Activated CD8-positive, alpha-beta memory T cell treated with anti-CD3 and anti-CD28 coated beads, Interleukin-2, amount 50 U/mL, for 1 hour (primary cell): ENCODE measurements around the gene CLNK.

Source experiments
- DNase-seq: peaks from one replicate; pipeline ENCODE4 v3.0.0-alpha.2; 2020; ENCODE audit errors: extremely low read depth

CLNK gene

DNA sequence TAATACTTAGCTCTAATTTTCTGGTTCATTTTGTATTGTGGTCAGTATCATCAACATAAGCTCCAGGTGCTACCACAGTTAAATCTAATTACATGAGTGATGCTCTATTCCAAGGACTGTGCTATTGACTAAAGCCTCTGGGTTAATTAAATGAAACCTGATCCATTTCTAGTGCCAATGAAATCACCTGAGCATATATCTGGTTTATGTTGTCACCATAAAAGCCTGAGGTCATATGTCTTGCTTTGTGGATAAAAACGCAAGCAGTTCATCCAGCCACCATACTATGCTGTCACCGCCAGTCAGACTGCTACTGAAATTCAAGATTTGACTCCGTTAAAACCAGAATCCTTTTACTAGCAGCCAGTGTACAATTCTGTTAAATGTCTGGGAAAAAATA is 163.1 kb downstream of the CLNK start:
- no peak for DNase-seq

DNA sequence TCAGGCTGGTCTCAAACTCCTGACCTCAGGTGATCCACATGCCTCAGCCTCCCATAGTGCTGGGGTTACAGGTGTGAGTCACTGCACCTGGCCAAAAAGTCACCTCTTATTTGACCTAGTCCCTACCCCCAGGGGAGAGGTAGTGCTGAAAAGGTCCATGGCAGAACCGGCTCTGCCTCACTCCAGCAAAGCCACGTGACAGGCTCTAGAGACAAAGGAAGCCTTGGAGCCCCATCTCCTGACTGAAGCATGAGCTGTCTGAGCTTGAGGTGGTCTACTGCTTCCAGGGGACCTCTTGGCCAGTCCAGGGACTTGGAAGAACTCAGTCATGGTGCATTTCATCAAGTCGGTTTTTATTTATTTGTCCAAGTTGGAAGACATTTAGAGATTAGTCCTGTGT is 174.8 kb downstream of the CLNK start:
- DNase-seq = no peak

DNA sequence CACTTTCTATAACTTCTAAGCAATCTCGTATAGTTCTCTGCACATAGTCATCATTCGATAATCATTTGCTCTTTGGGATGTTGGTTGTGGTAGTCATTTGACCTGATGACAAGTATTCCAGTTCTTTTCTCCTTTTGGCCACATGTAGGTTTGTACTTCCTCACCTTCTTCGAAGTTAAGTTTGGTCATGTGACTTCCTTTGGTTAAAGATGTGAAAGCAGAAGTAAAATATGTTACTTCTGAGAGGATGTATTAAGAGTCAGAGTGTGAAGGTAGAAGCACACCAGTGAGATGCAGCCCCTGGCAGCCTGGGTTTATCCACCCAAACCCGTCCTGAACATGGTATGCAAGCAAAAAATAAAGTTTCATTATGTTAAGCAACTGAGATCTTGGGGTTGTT is 178.5 kb downstream of the CLNK start:
- no peak for DNase-seq

DNA sequence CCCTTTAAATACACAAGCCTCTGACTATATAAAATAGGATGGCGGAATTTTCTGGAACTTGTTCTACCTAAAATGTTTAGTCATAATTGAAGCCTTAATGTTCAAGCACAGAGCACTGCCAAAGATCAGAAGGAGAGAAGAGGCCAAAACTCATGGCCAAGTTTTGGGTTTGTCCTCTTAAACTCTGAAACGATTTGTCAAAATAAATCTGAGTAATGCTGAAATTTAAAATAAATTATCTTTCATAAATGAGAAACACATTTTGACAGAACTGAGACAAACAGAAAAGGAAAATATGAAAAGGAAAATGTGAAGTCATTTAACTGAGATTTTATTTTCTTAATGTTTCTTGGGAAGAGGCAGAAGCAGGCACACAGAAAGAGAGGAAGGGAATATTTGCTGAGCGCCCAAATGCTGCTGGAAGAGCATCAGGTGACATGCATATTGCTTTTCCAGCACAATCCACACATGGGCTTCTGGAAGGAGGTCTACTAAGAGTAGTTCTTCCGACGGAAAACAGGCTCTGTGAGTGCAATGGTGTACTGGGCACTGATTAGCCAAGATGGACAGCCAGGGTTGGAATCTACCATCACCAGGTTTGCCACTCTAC is 179.9 kb downstream of the CLNK start:
- no peak for DNase-seq

DNA sequence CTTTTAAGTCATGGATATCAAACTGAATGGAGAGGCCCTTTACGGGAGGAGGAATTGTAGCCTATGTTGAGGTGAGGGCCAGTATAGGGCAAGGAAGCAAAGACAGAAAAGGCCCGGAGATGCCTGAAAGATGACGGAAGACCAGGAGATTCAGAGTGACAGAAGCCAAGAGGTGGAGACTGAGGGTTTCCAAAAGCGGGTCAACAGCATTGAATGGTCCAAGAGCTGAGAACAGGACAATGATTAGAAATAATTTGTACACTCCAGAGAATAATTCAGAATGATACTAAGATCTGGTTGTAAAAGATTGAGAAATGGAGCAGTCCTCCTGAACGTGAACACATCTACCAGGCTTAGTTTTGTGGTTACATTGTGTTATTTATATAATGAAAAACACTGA is 181.9 kb downstream of the CLNK start:
- no peak for DNase-seq

DNA sequence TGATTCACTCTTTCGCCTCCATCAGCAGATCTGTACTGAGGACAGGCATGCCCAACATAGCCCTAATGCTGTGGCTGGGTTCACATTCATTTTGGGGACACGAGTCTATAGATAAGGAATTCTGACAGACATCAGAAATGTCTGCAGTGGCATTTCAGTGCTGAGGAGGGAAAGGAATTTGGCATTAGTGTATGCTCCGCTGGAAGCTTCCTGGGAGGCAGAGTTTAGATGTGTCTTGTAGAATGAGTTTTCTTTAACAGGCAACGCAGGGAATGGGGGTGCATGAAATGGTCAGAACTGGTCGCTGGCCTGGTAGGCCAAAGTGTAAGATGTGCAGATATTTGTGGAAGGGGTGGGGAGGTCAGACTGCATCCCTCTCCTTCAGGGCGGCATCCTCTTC is 183.8 kb downstream of the CLNK start:
- DNase-seq = no peak

DNA sequence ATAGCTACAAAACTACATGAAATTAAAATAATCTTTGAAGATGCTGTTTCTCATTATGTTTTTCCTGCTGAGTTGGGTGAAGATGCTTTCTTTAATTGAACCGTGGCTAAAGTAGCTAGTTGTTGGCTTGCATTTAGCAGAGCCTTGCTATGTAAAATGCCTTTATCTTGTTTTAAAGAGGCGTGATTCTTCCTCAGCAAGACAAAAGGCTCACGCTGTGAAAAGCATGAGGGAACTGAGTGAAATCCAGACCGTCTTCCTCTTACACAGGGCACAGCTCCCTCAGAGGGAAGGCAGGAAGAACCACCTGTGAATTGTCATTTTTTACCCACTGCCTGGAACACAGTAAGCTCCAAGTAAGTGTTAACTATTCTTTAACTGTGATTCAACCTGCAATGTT is 188.4 kb downstream of the CLNK start:
- no peak for DNase-seq

DNA sequence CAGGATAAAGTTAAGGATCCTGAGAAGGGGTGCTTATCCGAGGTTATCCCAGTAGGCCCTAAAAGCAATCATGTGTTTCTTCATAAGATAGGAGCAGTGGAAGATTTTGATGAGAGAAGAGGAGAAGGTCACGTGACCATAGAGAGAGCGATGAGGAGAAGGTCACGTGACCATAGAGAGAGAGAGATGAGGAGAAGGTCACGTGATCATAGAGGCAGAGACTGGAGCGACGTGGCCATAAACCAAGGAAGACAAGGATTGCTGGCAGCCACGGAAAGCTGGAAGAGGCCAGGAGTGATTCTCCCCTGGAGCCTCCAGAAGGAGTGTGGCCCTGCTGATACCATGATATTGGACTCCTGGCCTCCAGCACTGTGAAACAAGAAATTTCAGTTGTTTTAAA is 188.9 kb downstream of the CLNK start:
- DNase-seq = no peak

DNA sequence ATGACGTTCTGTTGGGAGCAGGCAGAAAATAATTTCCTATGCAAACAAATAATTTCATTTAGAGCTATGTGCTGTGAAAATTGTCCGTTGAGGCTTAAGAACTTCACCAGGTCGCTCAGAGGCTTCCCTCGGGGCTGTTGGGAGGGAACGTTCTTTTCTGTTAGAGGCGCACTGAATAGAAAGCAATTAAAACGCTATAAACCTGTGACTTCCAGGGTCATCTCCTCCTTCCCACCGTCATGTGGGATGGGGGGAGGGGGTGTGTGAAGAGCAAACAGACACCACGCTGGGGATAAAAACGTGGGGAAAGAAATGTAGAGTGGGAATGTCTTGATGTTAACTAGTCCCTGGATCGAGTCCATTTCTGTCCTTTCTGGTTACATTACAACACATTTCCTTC is 192.1 kb downstream of the CLNK start:
- no peak for DNase-seq

DNA sequence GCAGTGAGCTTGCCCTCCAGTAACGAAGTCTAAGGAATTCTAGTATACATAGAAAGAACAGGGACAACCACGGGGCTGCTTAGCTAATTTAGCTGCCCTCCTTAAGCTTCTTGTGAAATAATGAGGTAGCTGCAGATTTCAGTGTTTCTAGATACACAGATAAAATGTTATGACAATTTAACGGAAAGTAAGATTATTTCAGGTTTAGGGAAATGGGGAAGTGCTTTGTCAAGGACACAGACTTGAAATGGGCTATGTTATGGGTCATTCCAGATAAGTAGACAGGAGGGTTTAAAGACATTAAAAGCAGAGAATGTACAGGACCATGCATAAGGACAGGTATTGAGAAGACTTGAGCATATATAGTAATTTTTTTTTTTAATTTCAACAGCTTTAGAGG is 193.2 kb downstream of the CLNK start:
- no peak for DNase-seq

DNA sequence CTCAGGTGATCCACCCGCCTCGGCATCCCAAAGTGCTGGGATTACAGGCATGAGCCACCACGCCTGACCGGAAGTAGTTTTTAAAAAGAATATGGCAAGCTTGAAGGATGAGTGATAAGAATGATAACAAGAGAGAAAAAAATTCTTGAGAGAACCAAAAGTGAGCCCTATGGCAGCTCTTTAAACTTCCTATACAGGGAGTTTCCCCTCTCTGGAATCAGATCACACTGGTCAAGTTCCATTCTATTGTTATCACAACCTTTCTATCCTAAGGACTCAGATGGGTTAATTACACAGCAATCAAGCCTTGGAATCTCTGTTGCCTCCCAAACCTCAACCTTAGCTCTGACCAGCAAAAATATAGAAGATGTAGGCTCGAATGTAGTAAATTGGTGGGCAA is 193.6 kb downstream of the CLNK start:
- DNase-seq = no peak

DNA sequence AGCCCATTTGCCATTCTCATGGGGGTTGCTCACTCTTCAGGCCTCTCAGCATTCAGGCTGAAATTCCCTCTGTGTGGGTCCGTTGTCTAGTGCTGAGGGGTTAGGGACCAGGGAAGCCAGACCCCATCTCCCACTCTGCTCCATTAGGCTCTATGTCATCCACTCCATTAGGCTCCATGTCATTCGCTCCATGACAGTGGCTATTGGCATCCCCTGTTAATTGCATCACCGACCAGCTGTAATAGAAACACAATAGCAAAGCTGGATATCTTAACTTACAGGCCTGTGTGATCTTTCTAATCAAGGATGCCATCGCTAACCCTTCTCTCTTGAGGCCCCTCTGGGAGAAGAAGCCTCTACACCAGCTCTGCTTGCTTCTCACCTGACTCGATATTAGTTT is 201.7 kb downstream of the CLNK start:
- no peak for DNase-seq

DNA sequence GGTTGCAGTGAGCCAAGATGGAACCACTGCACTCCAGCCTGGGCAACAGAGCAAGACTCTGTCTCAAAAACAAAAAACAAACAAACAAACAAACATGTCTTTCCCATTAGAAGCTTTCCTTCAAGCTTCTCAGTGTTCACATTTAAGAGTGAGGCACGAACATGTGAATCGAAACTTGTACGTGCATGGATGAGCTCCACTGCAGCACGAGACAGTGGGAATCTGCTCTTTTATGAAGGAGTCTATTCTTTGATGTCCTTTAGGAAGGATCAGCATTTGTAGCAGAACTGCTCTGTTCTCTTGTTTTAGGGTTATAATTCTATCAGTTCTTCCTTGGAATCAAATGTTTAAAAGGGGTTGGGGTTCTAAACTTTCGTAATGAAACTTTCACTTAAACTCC is 204.0 kb downstream of the CLNK start:
- no peak for DNase-seq

DNA sequence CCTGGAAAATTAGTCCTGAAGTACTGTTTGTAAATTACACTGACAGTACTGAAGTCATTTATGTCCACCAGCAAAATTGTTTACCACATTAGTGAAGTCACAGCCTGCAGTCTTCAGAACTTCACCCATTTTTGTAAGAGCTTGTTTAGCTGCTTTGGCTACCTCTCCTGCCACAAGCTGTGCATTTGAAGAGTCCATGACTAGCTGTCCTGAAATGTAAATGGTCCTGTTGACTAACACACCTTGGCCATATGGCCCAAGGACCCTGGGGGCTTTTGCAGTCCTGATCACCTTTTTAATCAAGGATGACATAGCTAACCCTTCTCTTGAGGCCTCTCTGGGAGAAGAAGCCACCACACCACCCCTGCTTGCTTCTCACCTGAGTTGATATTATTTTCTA is 205.9 kb downstream of the CLNK start:
- no peak for DNase-seq

DNA sequence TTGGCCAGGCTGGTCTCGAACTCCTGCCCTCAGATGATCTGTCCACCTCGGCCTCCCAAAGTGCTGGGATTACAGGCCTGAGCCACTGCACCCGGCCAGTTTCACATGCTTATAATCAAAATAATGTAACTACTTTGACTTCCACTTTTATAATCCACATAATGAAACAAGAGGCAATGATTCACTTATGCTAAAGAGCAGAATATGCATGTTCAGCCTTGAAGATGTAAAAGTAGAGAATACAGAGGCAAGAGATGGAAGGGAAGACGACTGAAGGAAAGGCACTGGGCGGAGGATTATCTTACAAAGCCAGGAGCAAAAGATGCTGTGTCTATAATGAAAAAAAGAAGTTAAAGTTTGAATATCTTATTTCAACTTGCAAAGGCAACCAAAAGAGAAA is 214.1 kb downstream of the CLNK start:
- DNase-seq = no peak

DNA sequence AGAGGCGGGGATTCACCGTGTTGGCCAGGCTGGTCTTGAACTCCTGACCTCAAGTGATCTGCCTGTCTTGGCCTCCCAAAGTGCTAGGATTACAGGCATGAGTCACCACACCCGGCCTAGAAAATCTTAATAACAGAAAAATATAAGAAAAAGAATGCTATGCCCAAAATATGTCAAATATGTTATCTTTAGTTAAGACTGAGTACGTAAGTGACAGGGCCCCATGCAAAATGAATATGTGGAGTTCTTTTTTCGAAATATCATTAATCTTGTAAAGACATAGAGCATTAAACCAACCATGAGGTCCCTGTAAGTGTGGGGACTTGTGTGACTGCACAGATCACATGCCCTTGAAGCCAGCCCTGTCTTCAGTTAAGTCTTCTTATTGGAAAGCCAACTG is 218.4 kb downstream of the CLNK start:
- DNase-seq = no peak

DNA sequence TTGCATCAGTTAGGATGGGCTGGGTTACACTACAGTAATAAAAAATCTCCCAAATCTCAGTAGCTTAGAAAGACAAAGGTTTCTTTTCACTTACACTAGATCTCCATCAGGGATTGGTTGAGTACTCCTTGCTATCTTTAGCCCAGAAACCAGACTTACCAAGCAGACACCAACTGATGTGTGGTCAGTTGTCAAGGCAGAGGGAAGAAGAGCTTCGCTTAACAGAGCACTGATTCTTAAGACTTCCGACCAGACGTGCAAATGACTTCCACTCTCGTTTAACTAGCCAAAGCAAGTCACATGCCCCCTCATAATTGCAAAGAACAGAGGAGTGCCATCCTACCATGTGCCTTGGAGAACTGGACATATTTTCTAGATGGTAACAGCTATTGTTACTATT is 221.7 kb downstream of the CLNK start:
- no peak for DNase-seq

DNA sequence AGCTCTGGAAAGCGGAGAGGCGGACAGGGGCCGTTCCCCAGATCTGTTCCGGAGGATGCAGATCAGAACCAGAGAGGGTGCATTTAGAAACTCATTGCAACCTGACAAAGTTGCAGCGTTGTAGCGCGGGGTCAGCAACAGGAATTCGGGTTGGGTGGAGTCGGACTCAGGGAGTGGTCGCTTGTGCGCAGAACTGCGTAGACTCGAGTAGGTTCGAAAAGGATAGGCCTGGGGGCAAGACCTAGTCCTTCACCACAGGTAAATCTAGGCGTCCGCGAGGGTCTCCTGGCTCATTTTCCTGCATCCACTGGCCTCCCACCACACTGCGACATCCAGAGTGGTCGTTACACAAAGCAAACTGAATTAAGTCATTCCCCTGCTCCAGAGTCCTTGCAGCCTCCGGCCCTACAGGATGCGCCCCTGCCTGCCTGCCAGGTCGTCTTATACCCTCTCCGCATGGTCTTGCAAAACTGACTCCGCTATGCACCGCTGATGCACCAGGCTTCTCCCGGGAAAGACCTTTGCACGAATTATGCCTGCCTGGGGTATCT is 222.6 kb downstream of the CLNK start:
- DNase-seq = no peak

DNA sequence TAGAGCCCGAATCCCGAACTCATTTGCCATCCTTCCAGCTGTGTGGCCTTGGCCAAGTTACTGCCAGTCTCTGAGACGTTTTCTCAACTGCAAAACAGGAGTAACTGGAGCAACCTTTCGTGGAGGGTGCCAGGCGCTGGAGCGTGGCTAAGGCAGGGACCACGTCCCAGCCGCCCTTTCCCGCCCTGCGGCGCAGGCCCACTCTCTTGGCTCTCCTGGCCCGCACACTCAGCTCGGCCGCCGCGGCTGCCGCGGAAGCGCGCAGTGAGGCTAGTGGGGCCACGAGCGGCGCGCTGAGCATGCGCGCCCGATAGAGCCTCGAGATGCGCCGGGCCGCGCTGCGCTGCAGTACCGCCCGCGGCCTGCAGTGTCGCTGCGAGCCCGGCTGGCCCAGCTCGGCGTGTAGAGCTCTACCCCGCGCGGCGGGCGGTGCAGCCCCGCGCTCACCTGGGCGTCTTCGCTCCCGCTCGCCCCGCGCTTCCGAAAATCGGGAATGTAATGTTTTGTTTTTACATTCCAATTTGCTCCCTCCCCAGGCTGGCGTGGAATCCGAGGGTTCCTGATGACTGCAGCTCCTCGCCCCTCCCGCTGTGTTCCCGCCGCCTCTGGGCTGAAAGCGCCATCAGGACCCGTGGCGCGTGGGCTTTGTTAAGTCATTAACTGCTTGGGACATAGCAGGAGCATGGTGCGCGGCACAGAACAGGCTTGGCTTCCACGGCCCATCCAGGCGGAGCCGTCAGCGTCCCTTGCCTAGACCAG is 223.3 kb downstream of the CLNK start:
- no peak for DNase-seq

DNA sequence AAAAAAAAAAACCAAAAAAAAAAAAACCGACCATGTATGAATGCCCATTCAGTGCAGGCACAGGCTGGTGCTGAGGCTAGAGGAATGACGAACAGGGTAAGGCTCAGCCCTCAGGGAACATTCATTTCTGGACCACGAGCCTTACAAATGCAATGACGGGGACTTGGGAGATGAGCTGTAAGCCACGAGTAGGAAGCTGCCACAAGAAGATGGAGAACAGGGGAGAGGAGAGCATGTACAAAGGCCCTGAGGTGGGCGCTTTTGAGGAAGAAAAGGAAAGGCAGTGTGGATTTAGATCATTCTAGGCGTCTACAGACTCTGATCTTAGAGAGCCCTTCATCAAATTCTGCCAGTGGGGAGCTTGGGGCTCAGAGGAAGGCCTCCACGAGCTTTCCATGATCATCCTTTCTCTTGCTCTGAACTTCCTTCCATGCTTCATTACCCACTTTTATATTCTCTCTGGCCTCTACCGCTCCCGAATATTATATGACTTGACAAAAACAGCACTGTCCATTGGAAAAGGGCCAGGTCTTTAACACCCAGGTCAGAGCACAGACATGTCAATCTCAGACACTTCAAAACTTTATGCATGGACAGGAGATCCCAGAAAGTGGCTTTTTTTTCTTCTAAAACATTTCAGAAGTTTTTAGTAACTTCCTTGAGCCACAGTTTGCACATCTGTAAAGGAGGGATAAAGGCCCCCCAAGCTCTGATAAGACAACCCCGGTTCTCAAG is 224.1 kb downstream of the CLNK start:
- DNase-seq = no peak

DNA sequence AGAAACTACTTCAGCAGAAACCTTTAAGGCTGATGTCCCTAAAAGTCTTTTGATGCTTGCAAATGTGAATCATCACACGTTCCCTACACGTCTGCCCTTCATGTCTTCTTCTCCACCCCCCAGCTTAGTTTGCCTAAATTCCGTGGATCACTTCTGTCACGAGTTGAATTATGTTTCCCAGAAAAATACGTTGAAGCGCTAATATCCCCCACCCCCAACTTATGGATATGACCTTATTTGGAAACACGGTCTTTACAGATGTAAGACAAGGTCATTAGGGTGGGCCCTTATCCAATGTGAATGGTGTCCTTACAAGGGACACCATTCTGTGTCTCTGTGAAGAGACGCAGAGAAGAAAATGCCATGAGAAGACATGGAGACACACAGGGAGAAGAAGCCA is 225.3 kb downstream of the CLNK start:
- no peak for DNase-seq

DNA sequence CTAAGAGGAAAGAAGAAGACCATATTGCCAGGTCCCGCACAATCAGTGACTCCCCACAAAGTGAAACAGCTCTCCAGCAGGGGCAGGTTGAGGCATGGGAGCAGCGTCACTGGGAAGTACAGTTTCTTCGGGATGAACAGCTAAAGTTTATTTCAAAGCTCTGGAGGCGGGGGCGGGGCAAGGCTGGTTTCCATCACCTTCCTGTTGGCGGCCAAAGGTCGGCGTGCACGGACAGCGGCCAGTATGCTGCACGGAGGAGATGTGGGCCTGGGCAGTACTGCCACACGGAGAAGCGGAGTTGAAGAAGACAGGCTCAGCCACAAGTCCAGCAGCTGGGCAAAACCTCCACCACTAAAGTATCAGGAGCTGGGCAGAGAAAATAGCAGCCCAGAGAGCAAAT is 226.4 kb downstream of the CLNK start:
- no peak for DNase-seq

DNA sequence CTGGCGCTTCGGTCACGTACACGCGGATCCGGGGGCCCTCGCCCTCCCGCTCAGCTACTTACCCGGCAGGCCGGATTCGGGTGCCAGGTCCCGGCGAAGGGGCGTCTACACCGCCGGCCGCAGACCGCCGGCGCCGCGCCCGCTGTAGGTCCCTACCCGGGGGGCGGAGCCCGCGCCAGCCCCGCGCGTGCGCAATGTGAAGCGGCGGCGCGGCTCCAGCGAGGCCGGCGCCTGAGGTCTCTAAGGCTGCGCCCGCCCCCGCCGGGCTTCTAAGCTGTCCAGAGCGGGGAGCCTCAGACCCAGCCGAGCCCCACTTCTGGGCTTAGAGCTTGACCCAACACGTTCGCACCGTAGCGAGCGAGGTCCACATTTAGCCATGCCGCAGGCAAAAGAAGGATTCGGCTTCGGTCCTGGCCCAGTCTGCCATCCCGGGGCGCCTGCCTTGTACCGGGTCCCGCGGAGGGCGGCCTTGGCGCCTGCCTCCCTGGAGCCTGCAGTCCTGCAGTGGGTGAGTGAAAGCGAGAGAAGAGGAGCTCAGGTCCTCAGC is 227.2 kb downstream of the CLNK start, which contains the start of gene ZNF518B:
ZNF518B (minus strand) TSS at position 172 of the 547 bp plus-strand sequence. CDS start 11,098 bp downstream, outside the sequence.
- DNase-seq = no peak
